Cardiac fibroblast (primary cell): ENCODE measurements around the gene TMEM42.

ENCODE experiments used
- DNase-seq, 2 donors: peaks; one replicate each; pipeline versions ENCODE4 v3.0.0 to v3.0.0-alpha.2; 2010; ENCODE audit warnings: low read depth in 2 of 2
- H3K4me3 ChIP-seq, 2 donors: replicated peaks in 1 of 2; 1 replicate in 1 of 2; 2 replicates in 1 of 2; pipeline ENCODE4 v1.5.1; 2011; ENCODE audit warnings: low read depth in 2 of 2, low read length in 2 of 2, mild to moderate bottlenecking in 2 of 2, moderate library complexity in 1 of 2
- CTCF ChIP-seq: IDR thresholded peaks from one replicate; pipeline ENCODE4 v1.5.1; 2011; ENCODE audit warnings: low read depth, mild to moderate bottlenecking, low read length, inconsistent platforms

Gene TMEM42

GRCh38 chr3:44906997-44907396 lies 45.3 kb downstream of the TMEM42 start:
- peak in 1 of 2 donors; percentile 38 for DNase-seq
- no peak overlapping the region for H3K4me3 ChIP-seq
- no peak for TF ChIP-seq CTCF

- no peak overlapping the region for H3K4me3 ChIP-seq
- DNase-seq, result no peak
- TF ChIP-seq CTCF, result no peak
Measured at GRCh38 chr3:44907612-44908011, 45.9 kb downstream of the TMEM42 start.

- no peak for TF ChIP-seq CTCF
Measured at GRCh38 chr3:44909063-44909462, 47.4 kb downstream of the TMEM42 start.

GRCh38 chr3:44910693-44911092 lies 49.0 kb downstream of the TMEM42 start:
- no peak for TF ChIP-seq CTCF
- H3K4me3 ChIP-seq, result no peak overlapping the region
- DNase-seq, result no peak

More at GRCh38 chr3:44909063-44909462, 47.4 kb downstream of the TMEM42 start:
- no peak for DNase-seq
- H3K4me3 ChIP-seq, result no peak overlapping the region

GRCh38 chr3:44913868-44914468 lies 52.3 kb downstream of the TMEM42 start:
- peak; percentile 88 for TF ChIP-seq CTCF
- no peak overlapping the region for H3K4me3 ChIP-seq
- DNase-seq, result peak; percentile 77 to 81

- peak; percentile 17 to 22 for DNase-seq
- TF ChIP-seq CTCF, result peak; percentile 40
- H3K4me3 ChIP-seq, result no peak overlapping the region
Measured at GRCh38 chr3:44914936-44915335, 53.2 kb downstream of the TMEM42 start.
